GM21528 (cell line): ENCODE measurements around the gene GLMP.

Experiments
- ATAC-seq: cut with Tn5 transposase; IDR thresholded peaks from one replicate; pipeline ENCODE4 v1.9.1; 2021; ENCODE audit warnings: mild to moderate bottlenecking, moderate library complexity; ENCODE audit not compliant: unreplicated experiment, low FRiP score

GLMP gene

GRCh38 chr1:156253634-156254033 is 41.8 kb downstream of the GLMP start:
- ATAC-seq, result no peak

GRCh38 chr1:156251527-156251926 is 44.0 kb downstream of the GLMP start:
- no peak for ATAC-seq

GRCh38 chr1:156249593-156249992 is 45.9 kb downstream of the GLMP start:
- no peak for ATAC-seq

GRCh38 chr1:156248323-156248683 is 47.2 kb downstream of the GLMP start:
- ATAC-seq, result no peak

- no peak for ATAC-seq
These were observed 47.8 kb downstream of the GLMP start, which contains the start of gene PAQR6 for GRCh38 chr1:156247460-156248322. PAQR6 (minus strand) TSS chr1:156248056; CDS start chr1:156246731, 1,325 bp downstream.

- no peak for ATAC-seq
These were observed 48.6 kb downstream of the GLMP start for GRCh38 chr1:156246781-156247459.

- ATAC-seq, result no peak
These were observed 49.2 kb downstream of the GLMP start for GRCh38 chr1:156246241-156246780.

GRCh38 chr1:156245451-156246232 is 49.8 kb downstream of the GLMP start:
- no peak for ATAC-seq

GRCh38 chr1:156244712-156245111 is 50.8 kb downstream of the GLMP start:
- no peak for ATAC-seq

GRCh38 chr1:156244126-156244525 is 51.4 kb downstream of the GLMP start:
- no peak for ATAC-seq

- ATAC-seq, result no peak
These were observed 52.7 kb downstream of the GLMP start for GRCh38 chr1:156242738-156243137.
